PC-3 (cell line): Measurements from ENCODE around the gene PCED1B.

ENCODE experiments used
- EZH2 ChIP-seq: fragments of 300-600 bp; sonication (generic); IDR thresholded peaks from one replicate; pipeline ENCODE4 v1.6.1; 2017; ENCODE audit warnings: antibody characterized with exemption, mild to moderate bottlenecking, low read length; ENCODE audit not compliant: unreplicated experiment
- EZH2phosphoT487 ChIP-seq: fragments of 300-600 bp; sonication (generic); IDR thresholded peaks from 2 replicates; pipeline ENCODE4 v1.6.1; 2018; ENCODE audit warnings: mild to moderate bottlenecking, antibody characterized with exemption, low read length, borderline replicate concordance
- TF ChIP-seq, protein P1 (sequence below): fragments of 300-600 bp; sonication (generic); conservative IDR thresholded peaks from 2 replicates; pipeline ENCODE4 v1.5.1; 2017; ENCODE audit warnings: antibody characterized with exemption, low read depth, mild to moderate bottlenecking, low read length

DNA sequence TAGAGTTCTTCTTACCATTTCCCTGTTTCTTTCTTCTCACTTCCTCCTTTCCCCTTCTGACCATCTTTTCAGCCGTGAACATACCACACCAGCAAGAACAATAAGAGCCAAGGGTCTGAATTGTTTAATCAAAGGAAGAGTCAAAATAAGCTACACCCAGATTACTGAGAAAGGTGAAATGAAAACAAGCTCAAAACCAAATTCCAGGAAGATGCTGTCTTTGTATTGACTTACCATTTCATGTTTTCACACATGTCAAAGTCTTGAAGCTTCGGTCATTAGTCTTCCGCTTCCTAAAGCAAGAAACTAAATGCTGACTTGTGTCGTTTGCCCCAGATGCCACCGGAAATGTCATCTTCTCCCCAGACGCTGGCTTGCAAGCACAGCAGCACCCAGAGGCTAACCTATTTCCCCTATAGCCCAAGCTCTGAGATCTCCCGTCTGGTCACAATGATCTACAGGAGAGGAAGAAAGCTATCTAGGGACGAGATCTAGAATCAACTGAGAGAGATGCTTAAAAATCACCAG, 136.8 kb downstream of the PCED1B start:
- TF ChIP-seq, protein P1, sequence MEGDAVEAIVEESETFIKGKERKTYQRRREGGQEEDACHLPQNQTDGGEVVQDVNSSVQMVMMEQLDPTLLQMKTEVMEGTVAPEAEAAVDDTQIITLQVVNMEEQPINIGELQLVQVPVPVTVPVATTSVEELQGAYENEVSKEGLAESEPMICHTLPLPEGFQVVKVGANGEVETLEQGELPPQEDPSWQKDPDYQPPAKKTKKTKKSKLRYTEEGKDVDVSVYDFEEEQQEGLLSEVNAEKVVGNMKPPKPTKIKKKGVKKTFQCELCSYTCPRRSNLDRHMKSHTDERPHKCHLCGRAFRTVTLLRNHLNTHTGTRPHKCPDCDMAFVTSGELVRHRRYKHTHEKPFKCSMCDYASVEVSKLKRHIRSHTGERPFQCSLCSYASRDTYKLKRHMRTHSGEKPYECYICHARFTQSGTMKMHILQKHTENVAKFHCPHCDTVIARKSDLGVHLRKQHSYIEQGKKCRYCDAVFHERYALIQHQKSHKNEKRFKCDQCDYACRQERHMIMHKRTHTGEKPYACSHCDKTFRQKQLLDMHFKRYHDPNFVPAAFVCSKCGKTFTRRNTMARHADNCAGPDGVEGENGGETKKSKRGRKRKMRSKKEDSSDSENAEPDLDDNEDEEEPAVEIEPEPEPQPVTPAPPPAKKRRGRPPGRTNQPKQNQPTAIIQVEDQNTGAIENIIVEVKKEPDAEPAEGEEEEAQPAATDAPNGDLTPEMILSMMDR = no peak
- TF ChIP-seq EZH2 = no peak
- no peak for TF ChIP-seq EZH2phosphoT487
